ENCODE measurements around the gene PRKCH. TPM values are rescaled to one million over a fixed set of nuclear protein-coding genes. Genes with fewer than 3 reads are reported as not detected.

Gene PRKCH
- total and polyA plus RNA-seq, 10 of the 15 experiments (the other 5 are each of a cell fraction or from before 2014, with no cell fraction given), result 10.7 to 140 (median 33.2) TPM

DNA sequence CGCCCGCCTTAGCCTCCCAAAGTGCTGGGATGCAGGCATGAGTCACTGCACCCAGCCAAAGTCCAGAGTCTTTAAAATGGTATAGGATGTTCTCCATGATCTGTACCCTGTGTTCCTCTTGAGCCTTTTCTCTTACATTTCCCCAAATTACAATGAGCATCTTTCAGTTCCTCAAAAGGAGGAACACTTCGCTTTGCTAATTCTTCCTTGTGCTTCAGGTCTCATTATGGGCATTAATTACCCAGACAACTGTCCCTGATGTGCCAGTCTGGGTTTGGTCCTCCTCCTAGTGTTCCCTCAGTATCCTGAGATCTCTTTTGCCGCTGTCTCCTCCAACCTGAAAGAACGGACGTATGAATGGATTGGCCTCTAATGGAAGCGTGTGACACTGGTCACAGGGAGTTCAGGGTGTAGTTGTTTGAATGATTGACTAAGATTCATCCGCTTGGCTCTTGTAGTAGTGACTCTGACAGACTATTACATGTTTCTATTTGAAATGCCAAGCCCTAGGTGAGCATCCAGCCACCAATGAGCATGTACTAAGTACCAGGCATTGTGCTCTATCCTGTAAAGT is 8.2 kb downstream of the PRKCH start (continued):
- TF ChIP-seq, protein P1, sequence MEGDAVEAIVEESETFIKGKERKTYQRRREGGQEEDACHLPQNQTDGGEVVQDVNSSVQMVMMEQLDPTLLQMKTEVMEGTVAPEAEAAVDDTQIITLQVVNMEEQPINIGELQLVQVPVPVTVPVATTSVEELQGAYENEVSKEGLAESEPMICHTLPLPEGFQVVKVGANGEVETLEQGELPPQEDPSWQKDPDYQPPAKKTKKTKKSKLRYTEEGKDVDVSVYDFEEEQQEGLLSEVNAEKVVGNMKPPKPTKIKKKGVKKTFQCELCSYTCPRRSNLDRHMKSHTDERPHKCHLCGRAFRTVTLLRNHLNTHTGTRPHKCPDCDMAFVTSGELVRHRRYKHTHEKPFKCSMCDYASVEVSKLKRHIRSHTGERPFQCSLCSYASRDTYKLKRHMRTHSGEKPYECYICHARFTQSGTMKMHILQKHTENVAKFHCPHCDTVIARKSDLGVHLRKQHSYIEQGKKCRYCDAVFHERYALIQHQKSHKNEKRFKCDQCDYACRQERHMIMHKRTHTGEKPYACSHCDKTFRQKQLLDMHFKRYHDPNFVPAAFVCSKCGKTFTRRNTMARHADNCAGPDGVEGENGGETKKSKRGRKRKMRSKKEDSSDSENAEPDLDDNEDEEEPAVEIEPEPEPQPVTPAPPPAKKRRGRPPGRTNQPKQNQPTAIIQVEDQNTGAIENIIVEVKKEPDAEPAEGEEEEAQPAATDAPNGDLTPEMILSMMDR (IDR thresholded peaks at IDR 0.05 in 2 of 3, conservative IDR thresholded peaks at IDR 0.05 in 1 of 3; ENCODE audit: control insufficient read depth in 2 of 3, extremely low read depth in 1 of 3, insufficient read depth in 1 of 3, low read depth in 3 of 3, low read length in 3 of 3), result no peak
- TF ChIP-seq IKZF1 (conservative IDR thresholded peaks at IDR 0.05), result peak; percentile 96
- 0 out of 2 replicates have a peak, but pooled peaks have one; percentile 87 for TF ChIP-seq EZH2 (IDR thresholded peaks at IDR 0.05; ENCODE audit: borderline replicate concordance, control insufficient read depth, low read depth, low read length)
- TF ChIP-seq, protein P2, sequence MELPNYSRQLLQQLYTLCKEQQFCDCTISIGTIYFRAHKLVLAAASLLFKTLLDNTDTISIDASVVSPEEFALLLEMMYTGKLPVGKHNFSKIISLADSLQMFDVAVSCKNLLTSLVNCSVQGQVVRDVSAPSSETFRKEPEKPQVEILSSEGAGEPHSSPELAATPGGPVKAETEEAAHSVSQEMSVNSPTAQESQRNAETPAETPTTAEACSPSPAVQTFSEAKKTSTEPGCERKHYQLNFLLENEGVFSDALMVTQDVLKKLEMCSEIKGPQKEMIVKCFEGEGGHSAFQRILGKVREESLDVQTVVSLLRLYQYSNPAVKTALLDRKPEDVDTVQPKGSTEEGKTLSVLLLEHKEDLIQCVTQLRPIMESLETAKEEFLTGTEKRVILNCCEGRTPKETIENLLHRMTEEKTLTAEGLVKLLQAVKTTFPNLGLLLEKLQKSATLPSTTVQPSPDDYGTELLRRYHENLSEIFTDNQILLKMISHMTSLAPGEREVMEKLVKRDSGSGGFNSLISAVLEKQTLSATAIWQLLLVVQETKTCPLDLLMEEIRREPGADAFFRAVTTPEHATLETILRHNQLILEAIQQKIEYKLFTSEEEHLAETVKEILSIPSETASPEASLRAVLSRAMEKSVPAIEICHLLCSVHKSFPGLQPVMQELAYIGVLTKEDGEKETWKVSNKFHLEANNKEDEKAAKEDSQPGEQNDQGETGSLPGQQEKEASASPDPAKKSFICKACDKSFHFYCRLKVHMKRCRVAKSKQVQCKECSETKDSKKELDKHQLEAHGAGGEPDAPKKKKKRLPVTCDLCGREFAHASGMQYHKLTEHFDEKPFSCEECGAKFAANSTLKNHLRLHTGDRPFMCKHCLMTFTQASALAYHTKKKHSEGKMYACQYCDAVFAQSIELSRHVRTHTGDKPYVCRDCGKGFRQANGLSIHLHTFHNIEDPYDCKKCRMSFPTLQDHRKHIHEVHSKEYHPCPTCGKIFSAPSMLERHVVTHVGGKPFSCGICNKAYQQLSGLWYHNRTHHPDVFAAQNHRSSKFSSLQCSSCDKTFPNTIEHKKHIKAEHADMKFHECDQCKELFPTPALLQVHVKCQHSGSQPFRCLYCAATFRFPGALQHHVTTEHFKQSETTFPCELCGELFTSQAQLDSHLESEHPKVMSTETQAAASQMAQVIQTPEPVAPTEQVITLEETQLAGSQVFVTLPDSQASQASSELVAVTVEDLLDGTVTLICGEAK (IDR thresholded peaks at IDR 0.05; ENCODE audit: borderline replicate concordance), result no peak
- no peak for TF ChIP-seq MYB (IDR thresholded peaks at IDR 0.05; ENCODE audit: borderline replicate concordance, low read depth, low read length)
- TF ChIP-seq CREM (IDR thresholded peaks at IDR 0.05; ENCODE audit: low read depth), result 0 out of 2 replicates have a peak, but pooled peaks have one; percentile 38
- no peak for TF ChIP-seq JUND (IDR thresholded peaks at IDR 0.05; ENCODE audit: low read depth, low read length)
- TF ChIP-seq BCL11A (IDR thresholded peaks at IDR 0.05; ENCODE audit: low read depth, low read length), result peak; percentile 70; the same call in 1 of the 2 replicates
- no peak for TF ChIP-seq STAT1 (conservative IDR thresholded peaks at IDR 0.05)
- peak; percentile 97 to 98 for TF ChIP-seq IKZF2 (IDR thresholded peaks at IDR 0.05)
- TF ChIP-seq, protein P3, sequence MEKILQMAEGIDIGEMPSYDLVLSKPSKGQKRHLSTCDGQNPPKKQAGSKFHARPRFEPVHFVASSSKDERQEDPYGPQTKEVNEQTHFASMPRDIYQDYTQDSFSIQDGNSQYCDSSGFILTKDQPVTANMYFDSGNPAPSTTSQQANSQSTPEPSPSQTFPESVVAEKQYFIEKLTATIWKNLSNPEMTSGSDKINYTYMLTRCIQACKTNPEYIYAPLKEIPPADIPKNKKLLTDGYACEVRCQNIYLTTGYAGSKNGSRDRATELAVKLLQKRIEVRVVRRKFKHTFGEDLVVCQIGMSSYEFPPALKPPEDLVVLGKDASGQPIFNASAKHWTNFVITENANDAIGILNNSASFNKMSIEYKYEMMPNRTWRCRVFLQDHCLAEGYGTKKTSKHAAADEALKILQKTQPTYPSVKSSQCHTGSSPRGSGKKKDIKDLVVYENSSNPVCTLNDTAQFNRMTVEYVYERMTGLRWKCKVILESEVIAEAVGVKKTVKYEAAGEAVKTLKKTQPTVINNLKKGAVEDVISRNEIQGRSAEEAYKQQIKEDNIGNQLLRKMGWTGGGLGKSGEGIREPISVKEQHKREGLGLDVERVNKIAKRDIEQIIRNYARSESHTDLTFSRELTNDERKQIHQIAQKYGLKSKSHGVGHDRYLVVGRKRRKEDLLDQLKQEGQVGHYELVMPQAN (conservative IDR thresholded peaks at IDR 0.05), result 0 out of 2 replicates have a peak, but pooled peaks have one; percentile 32
- peak; percentile 60; the same call in 1 of the 2 replicates for TF ChIP-seq ZNF217 (IDR thresholded peaks at IDR 0.05)
- TF ChIP-seq, protein P4, sequence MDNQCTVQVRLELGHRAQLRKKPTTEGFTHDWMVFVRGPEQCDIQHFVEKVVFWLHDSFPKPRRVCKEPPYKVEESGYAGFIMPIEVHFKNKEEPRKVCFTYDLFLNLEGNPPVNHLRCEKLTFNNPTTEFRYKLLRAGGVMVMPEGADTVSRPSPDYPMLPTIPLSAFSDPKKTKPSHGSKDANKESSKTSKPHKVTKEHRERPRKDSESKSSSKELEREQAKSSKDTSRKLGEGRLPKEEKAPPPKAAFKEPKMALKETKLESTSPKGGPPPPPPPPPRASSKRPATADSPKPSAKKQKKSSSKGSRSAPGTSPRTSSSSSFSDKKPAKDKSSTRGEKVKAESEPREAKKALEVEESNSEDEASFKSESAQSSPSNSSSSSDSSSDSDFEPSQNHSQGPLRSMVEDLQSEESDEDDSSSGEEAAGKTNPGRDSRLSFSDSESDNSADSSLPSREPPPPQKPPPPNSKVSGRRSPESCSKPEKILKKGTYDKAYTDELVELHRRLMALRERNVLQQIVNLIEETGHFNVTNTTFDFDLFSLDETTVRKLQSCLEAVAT (IDR thresholded peaks at IDR 0.05), result peak; percentile 62; the same call in 1 of the 2 replicates
- TF ChIP-seq ESRRA (IDR thresholded peaks at IDR 0.05; ENCODE audit: low read length), result no peak
- peak; percentile 68 for TF ChIP-seq BMI1 (IDR thresholded peaks at IDR 0.05; ENCODE audit: borderline replicate concordance)
- TF ChIP-seq, protein P5, sequence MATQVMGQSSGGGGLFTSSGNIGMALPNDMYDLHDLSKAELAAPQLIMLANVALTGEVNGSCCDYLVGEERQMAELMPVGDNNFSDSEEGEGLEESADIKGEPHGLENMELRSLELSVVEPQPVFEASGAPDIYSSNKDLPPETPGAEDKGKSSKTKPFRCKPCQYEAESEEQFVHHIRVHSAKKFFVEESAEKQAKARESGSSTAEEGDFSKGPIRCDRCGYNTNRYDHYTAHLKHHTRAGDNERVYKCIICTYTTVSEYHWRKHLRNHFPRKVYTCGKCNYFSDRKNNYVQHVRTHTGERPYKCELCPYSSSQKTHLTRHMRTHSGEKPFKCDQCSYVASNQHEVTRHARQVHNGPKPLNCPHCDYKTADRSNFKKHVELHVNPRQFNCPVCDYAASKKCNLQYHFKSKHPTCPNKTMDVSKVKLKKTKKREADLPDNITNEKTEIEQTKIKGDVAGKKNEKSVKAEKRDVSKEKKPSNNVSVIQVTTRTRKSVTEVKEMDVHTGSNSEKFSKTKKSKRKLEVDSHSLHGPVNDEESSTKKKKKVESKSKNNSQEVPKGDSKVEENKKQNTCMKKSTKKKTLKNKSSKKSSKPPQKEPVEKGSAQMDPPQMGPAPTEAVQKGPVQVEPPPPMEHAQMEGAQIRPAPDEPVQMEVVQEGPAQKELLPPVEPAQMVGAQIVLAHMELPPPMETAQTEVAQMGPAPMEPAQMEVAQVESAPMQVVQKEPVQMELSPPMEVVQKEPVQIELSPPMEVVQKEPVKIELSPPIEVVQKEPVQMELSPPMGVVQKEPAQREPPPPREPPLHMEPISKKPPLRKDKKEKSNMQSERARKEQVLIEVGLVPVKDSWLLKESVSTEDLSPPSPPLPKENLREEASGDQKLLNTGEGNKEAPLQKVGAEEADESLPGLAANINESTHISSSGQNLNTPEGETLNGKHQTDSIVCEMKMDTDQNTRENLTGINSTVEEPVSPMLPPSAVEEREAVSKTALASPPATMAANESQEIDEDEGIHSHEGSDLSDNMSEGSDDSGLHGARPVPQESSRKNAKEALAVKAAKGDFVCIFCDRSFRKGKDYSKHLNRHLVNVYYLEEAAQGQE (IDR thresholded peaks at IDR 0.05; ENCODE audit: low read depth, low read length), result no peak

All from GM12878 (cell line).